ENCODE results near the gene PTGES2. TPM values are rescaled to one million over a fixed set of nuclear protein-coding genes. Genes with fewer than 3 reads are reported as not detected.

PTGES2 gene
- total and polyA plus RNA-seq, 9 of the 15 experiments (the other 6 are each of a cell fraction or from before 2014, with no cell fraction given), result 2.4 to 196 (median 90.1) TPM

- TF ChIP-seq TEAD1 (CRISPR knock-in tag; IDR thresholded peaks at IDR 0.05) (no peak), SMAD1 (IDR thresholded peaks at IDR 0.05; ENCODE audit: low read depth, low read length, partially characterized antibody) (no peak)
Observed at GRCh38 chr9:128139621-128140020, 12.1 kb upstream of the PTGES2 start (continued).

GRCh38 chr9:128138001-128138400, 10.5 kb upstream of the PTGES2 start:
- ChIA-PET CTCF (ENCODE audit: low intra/inter-chr PET ratio) (no interaction called here), POLR2A (interaction anchor here (0.6 to 1.3 kb wide), 4 partner anchors 10 to 196 kb away, joined by 3 to 4 read pairs (median 3); no protein-coding TSS in a partner anchor)
- ATAC-seq (peak; percentile 21; the same call in 1 of the 3 replicates), FAIRE-seq (no peak), DNase-seq (ENCODE audit: extremely low read depth in 1 of 4, low spot score in 3 of 4) (no peak)
- in situ Hi-C loops (cut with MboI) (no loop called here), intact Hi-C loops (cut with micrococcal nuclease) (no loop called here)
- Histone ChIP-seq H3K4me2 (ENCODE audit: insufficient read depth, low read length) (no peak overlapping the region), H3K4me3 (no peak overlapping the region), H3K9ac (ENCODE audit: insufficient read depth in 1 of 2, low read depth in 2 of 2, low read length in 2 of 2) (no peak overlapping the region), H3K4me1 (replicated peaks in 1 of 2; ENCODE audit: control insufficient read depth in 2 of 2, insufficient read depth in 2 of 2, low read length in 2 of 2) (peaks cover 13 to 22% of the 10 kb centered on the region in 2 experiments; a peak in 3 of 5 replicates), H3K36me3 (ENCODE audit: control insufficient read depth, insufficient read depth, low read length) (no peaks in the 10 kb centered on the region), H3K27ac (ENCODE audit: extremely low read depth, low read depth, low read length) (no peak overlapping the region), H3K9me1 (ENCODE audit: control insufficient read depth, insufficient read depth, low read length) (no peaks in the 10 kb centered on the region), H4K20me1 (replicated peaks; ENCODE audit: control insufficient read depth, insufficient read depth, low read length) (no peaks in the 10 kb centered on the region), H3K27me3 (ENCODE audit: control insufficient read depth in 2 of 2, insufficient read depth in 2 of 2, low read length in 2 of 2) (no peaks in the 10 kb centered on the region), H3K79me2 (ENCODE audit: control insufficient read depth, insufficient read depth, low read length) (no peaks in the 10 kb centered on the region), H2AFZ (ENCODE audit: low read depth, low read length) (no peak overlapping the region), H3K9me3 (replicated peaks; ENCODE audit: control insufficient read depth, insufficient read depth, low read depth, low read length) (no peaks in the 10 kb centered on the region)
- 92% methylated on average over 2 of the region's 3 CpGs for WGBS (ENCODE audit: insufficient coverage, low coverage, missing lambda C conversion rate)
- BruUV-seq (replicated peaks), result no TSS peak
- TF ChIP-seq ZNF589 (CRISPR knock-in tag; IDR thresholded peaks at IDR 0.05; ENCODE audit: low read depth) (no peak), ZNF134 (CRISPR knock-in tag; conservative IDR thresholded peaks at IDR 0.05) (no peak), ARHGAP35 (IDR thresholded peaks at IDR 0.05; ENCODE audit: partially characterized antibody) (no peak), RFX1 (IDR thresholded peaks at IDR 0.05) (no peak), ZNF778 (CRISPR knock-in tag; IDR thresholded peaks at IDR 0.05) (no peak), U2AF1 (optimal IDR thresholded peaks at IDR 0.05; ENCODE audit: low read depth, low read length) (no peak), PHTF2 (CRISPR knock-in tag; IDR thresholded peaks at IDR 0.05) (no peak), MAFF (IDR thresholded peaks at IDR 0.05; ENCODE audit: low read length) (no peak), ZBTB34 (CRISPR knock-in tag; IDR thresholded peaks at IDR 0.05) (no peak), STAG1 (CRISPR knock-in tag; IDR thresholded peaks at IDR 0.05; ENCODE audit: borderline replicate concordance) (no peak), ILF3 (IDR thresholded peaks at IDR 0.05; ENCODE audit: borderline replicate concordance) (no peak), FOXP4 (CRISPR knock-in tag; IDR thresholded peaks at IDR 0.05; ENCODE audit: borderline replicate concordance) (no peak), POLR2H (tag; IDR thresholded peaks at IDR 0.05; ENCODE audit: low read depth) (no peak), HMGXB4 (CRISPR knock-in tag; IDR thresholded peaks at IDR 0.05) (no peak)
